Measurements from ENCODE around the gene PSMC3IP.
"Not testable (repeated sequence)": the region's sequence is repeated elsewhere in the genome, so short reads cannot be mapped to it uniquely, and the experiment has no call there.

GRCh38 chr17:42545755-42546505 is 31.6 kb downstream of the PSMC3IP start:
- TF ChIP-seq, protein P1, sequence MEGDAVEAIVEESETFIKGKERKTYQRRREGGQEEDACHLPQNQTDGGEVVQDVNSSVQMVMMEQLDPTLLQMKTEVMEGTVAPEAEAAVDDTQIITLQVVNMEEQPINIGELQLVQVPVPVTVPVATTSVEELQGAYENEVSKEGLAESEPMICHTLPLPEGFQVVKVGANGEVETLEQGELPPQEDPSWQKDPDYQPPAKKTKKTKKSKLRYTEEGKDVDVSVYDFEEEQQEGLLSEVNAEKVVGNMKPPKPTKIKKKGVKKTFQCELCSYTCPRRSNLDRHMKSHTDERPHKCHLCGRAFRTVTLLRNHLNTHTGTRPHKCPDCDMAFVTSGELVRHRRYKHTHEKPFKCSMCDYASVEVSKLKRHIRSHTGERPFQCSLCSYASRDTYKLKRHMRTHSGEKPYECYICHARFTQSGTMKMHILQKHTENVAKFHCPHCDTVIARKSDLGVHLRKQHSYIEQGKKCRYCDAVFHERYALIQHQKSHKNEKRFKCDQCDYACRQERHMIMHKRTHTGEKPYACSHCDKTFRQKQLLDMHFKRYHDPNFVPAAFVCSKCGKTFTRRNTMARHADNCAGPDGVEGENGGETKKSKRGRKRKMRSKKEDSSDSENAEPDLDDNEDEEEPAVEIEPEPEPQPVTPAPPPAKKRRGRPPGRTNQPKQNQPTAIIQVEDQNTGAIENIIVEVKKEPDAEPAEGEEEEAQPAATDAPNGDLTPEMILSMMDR (conservative IDR thresholded peaks at IDR 0.05): not testable (repeated sequence)
- not testable (repeated sequence) for TF ChIP-seq ZFX (IDR thresholded peaks at IDR 0.05)

All from C4-2B (cell line).